H1 (cell line): ENCODE data around the gene NBAS. TPM values are rescaled to one million over a fixed set of nuclear protein-coding genes. Genes with fewer than 3 reads are reported as not detected.

Experiments used
- CHD2 ChIP-seq: IDR thresholded peaks from 2 replicates; pipeline ENCODE4 v1.6.1; 2012; ENCODE audit warnings: low read length, improper control_type of control experiment
- SIX5 ChIP-seq: IDR thresholded peaks from 2 replicates; pipeline ENCODE4 v1.6.1; 2011; ENCODE audit warnings: mild to moderate bottlenecking, low read depth, low read length
- SRF ChIP-seq: IDR thresholded peaks from 2 replicates; pipeline ENCODE4 v1.6.1; 2011; ENCODE audit warnings: mild to moderate bottlenecking, low read depth, low read length, moderate library complexity
- polyA plus RNA-seq, 7 experiments: library from polyadenylated mRNA; depleted of rRNA in 3 of 7; stranded (reverse) in 5 of 7; unstranded in 2 of 7; fragments of >200 nt in 5 of 7; fragments of 200-250 nt in 2 of 7; gene quantifications; 1 replicate in 5 of 7; 2 replicates in 1 of 7; 4 replicates in 1 of 7; pipeline versions ENCODE4 v1.2.1 to v1.2.3, GENCODE V29; 2011 to 2013; ENCODE audit warnings: missing spikeins in 2 of 7, mixed read lengths in 2 of 7
- total RNA-seq: library from RNA; stranded (reverse); fragmentation: NEBNext Ultra II Directional; extraction: Animal tissue kit (Norgen Biotek cat#: 25700); gene quantifications from 2 replicates; pipeline ENCODE4 v1.2.1, GENCODE V29; 2021

NBAS gene
- total and polyA plus RNA-seq, 2 of the 8 experiments (the other 6 are each of a cell fraction or from before 2014, with no cell fraction given) = 19.6 to 34.8 TPM

DNA sequence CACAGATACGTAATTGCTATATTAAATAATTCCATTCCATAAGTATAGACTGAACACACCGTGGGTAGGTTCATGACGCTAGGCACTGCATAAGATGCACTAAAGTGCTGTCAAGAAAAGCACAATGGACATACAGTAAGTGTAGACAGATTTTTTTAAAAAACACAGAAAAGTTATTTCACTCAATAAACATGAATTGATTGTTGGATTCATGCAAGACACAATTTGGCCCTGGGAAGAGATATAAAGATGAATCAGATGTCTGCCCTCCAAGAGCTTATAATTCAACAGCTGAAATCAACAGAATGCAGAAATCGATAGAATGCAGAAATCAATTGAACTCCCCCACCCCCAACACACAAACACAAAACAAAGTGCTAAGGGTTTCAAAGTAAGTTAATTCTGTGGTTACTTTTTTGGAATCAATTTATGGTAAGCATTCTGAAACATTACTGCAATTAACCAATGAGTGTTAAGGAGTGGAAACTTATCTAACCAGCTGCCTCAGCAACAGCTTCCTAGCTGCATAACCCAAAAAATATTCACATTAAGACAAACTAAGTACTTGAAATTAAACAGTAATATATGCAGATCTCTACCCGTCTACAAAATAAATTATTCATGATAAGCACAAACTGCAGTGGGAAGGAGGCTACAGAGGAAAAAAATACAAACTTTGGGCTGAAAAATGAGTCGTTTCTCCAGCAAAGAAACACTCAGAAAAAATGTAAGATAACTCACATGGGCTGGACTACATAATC lies 1.6 kb downstream of the NBAS start (continued):
- TF ChIP-seq CHD2 (no peak), SRF (no peak), SIX5 (no peak)
